ENCODE measurements around the gene GMEB1. TPM values are rescaled to one million over a fixed set of nuclear protein-coding genes. Genes with fewer than 3 reads are reported as not detected.

Gene GMEB1
- total RNA-seq, 3 donors from 2014 or later: 12.5 to 13.9 (median 13.0) TPM

DNA sequence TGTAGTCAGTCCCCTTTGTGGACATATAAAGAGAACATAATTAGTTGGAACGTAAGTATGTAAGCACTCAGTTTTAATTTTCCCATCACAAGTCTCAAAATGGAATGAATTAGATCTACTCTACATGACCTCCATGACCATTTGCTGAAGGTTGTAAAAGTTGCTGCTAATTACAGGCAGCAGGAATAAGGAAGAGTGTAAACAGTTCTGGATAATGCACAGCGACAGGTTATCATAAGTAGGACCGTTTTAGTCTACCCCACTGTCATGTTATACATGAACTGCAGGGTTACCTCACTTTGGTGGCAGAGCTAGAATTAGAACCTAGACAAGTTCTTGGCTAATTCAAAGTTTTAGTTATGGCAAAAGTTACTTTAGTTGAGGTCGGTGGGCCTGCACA is 89.8 kb downstream of the GMEB1 start:
- H3K4me1 ChIP-seq (ENCODE audit: low read depth): peaks cover 31% of the 10 kb centered on the region
- no peaks in the 10 kb centered on the region for H3K9me3 ChIP-seq
- no peaks in the 10 kb centered on the region for H3K36me3 ChIP-seq (ENCODE audit: low read depth)
- no peak overlapping the region for H3K4me3 ChIP-seq
- ATAC-seq: peak; percentile 42
- no peak for DNase-seq
- intact Hi-C loops (cut with DNase I, micrococcal nuclease): no loop called here
- TF ChIP-seq, protein P1, sequence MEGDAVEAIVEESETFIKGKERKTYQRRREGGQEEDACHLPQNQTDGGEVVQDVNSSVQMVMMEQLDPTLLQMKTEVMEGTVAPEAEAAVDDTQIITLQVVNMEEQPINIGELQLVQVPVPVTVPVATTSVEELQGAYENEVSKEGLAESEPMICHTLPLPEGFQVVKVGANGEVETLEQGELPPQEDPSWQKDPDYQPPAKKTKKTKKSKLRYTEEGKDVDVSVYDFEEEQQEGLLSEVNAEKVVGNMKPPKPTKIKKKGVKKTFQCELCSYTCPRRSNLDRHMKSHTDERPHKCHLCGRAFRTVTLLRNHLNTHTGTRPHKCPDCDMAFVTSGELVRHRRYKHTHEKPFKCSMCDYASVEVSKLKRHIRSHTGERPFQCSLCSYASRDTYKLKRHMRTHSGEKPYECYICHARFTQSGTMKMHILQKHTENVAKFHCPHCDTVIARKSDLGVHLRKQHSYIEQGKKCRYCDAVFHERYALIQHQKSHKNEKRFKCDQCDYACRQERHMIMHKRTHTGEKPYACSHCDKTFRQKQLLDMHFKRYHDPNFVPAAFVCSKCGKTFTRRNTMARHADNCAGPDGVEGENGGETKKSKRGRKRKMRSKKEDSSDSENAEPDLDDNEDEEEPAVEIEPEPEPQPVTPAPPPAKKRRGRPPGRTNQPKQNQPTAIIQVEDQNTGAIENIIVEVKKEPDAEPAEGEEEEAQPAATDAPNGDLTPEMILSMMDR (IDR thresholded peaks at IDR 0.05): no peak

DNA sequence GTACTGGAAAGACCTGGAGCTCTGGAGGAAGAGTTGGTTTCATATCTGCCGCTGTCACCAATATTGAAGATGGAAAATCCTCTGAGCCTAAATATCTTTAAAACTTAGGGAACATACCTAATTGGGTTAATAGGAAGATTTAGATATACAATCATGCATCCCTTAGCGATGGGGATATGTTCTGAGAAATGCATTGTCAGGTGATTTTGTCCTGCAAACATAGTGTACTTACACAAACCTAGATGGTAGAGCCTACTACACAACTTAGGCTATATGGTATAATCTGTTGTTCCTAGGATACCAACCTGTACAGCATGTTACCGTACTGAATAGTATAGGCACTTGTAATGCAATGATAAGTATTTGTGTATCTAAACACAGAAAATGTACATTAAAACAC is 90.7 kb downstream of the GMEB1 start:
- Histone ChIP-seq H3K4me1 (ENCODE audit: low read depth) (peaks cover 31% of the 10 kb centered on the region), H3K9me3 (no peaks in the 10 kb centered on the region), H3K36me3 (ENCODE audit: low read depth) (no peaks in the 10 kb centered on the region), H3K4me3 (no peak overlapping the region)
- DNase-seq: no peak
- no peak for ATAC-seq
- TF ChIP-seq, protein P1 (IDR thresholded peaks at IDR 0.05): no peak
- intact Hi-C loops (cut with DNase I, micrococcal nuclease): no loop called here

DNA sequence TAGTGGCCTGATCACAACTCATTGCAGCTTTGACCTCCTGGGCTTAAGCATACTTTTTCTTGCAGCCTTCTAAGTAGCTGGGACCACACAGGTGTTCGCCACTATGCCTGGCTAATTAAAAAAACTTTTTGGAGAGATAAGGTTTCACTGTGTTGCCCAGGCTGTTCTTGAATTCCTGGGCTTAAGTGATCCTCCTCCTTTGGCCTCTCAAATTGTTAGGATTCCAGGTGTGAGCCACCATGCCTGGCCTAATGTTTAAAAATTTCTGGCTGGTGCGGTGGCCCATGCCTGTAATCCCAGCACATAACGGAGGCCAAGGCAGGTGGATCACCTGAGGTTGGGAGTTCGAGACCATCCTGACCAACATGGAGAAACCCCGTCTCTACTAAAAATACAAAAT is 92.6 kb downstream of the GMEB1 start:
- no peak for DNase-seq
- ATAC-seq: no peak
- H3K36me3 ChIP-seq (ENCODE audit: low read depth): no peaks in the 10 kb centered on the region

DNA sequence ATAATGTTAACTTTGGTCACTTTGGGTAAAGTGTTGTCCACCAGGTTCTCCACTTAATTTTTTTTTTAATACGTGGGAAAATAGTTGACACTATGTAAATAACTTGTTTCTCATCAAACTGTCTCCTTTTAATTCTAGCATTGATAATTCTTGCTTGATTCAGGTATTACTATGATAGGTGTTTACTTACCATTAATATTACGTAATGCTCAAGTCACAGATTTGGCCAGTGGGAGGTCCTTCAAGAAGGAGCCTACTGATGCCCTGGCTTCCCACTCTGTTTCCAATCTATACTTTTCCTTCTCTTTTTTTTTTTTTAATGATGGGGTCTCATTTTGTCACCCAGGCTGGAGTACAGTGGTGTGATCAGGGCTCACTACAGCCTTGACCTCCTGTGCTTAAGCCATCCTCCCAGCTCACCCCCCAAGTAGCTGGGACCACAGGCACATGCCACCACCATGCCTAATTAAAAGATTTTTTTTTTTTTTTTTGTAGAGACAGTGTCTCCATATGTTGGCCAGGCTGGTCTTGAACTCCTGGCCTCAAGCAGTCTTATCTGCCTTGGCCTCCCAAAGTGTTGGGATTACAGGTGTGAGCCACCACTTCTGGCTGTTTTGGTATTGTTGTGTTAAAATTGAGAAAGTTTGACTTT is 98.1 kb downstream of the GMEB1 start:
- intact Hi-C loops (cut with DNase I, micrococcal nuclease): no loop called here
- TF ChIP-seq, protein P1 (IDR thresholded peaks at IDR 0.05): no peak
- DNase-seq (no peak), ATAC-seq (no peak)
- no peaks in the 10 kb centered on the region for H3K4me1 ChIP-seq (ENCODE audit: low read depth)
- H3K4me3 ChIP-seq: no peak overlapping the region
- H3K36me3 ChIP-seq (ENCODE audit: low read depth): peaks cover 10% of the 10 kb centered on the region
- H3K9me3 ChIP-seq: no peaks in the 10 kb centered on the region

More for the DNA sequence above, 92.6 kb downstream of the GMEB1 start:
- intact Hi-C loops (cut with DNase I, micrococcal nuclease): no loop called here
- no peak overlapping the region for H3K4me3 ChIP-seq
- TF ChIP-seq, protein P1 (IDR thresholded peaks at IDR 0.05): no peak
- H3K4me1 ChIP-seq (ENCODE audit: low read depth): peaks cover 19% of the 10 kb centered on the region
- H3K9me3 ChIP-seq: no peaks in the 10 kb centered on the region

Other genes starting within 250 kb of the GMEB1 start
- gene RCC1, start 162.7 kb upstream of the GMEB1 start, total RNA-seq: 10 to 100 TPM; 23.0 to 34.3 (median 25.3) TPM
- 10 to 100 TPM; 13.1 to 20.9 (median 16.0) TPM for gene TRNAU1AP, start 115.7 kb upstream of the GMEB1 start, total RNA-seq
- 1 to 10 TPM; 3.5 to 5.9 (median 3.8) TPM for gene RAB42, start 76.5 kb upstream of the GMEB1 start, total RNA-seq
- 10 to 100 TPM; 12.2 to 23.2 (median 15.5) TPM for gene TAF12, start 25.7 kb upstream of the GMEB1 start, total RNA-seq
- gene RNU11, start 20.2 kb upstream of the GMEB1 start, total RNA-seq: not detected
- gene YTHDF2, start 68.2 kb downstream of the GMEB1 start, total RNA-seq: 10 to 100 TPM; 55.7 to 59.0 (median 55.8) TPM
- 1 to 10 TPM in 1 of 3 donors, under 1 TPM in 2; 0.06 to 1.1 (median 0.48) TPM for gene OPRD1, start 143.4 kb downstream of the GMEB1 start, total RNA-seq
- 10 to 100 TPM; 45.8 to 82.2 (median 76.3) TPM for gene EPB41, start 245.8 kb downstream of the GMEB1 start, total RNA-seq

Data from mucosa of descending colon (tissue), 3 donors.